ENCODE data around the gene ASH1L.

ASH1L gene

GRCh38 chr1:155322953-155323728, 239.5 kb downstream of the ASH1L start:
- peak overlapping the region; percentile 85 for H3K4me3 ChIP-seq (ENCODE audit: low read length)
- peak; percentile 76 for TF ChIP-seq CTCF (conservative IDR thresholded peaks at IDR 0.05; ENCODE audit: low read depth, low read length)
- DNase-seq (ENCODE audit: low read depth) = peak; percentile 69

- peak overlapping the region; percentile 85 for H3K4me3 ChIP-seq (ENCODE audit: low read length)
- DNase-seq (ENCODE audit: low read depth) = no peak
- TF ChIP-seq CTCF (conservative IDR thresholded peaks at IDR 0.05; ENCODE audit: low read depth, low read length) = no peak
Measured at GRCh38 chr1:155322571-155322952, 240.0 kb downstream of the ASH1L start.

DNA sequence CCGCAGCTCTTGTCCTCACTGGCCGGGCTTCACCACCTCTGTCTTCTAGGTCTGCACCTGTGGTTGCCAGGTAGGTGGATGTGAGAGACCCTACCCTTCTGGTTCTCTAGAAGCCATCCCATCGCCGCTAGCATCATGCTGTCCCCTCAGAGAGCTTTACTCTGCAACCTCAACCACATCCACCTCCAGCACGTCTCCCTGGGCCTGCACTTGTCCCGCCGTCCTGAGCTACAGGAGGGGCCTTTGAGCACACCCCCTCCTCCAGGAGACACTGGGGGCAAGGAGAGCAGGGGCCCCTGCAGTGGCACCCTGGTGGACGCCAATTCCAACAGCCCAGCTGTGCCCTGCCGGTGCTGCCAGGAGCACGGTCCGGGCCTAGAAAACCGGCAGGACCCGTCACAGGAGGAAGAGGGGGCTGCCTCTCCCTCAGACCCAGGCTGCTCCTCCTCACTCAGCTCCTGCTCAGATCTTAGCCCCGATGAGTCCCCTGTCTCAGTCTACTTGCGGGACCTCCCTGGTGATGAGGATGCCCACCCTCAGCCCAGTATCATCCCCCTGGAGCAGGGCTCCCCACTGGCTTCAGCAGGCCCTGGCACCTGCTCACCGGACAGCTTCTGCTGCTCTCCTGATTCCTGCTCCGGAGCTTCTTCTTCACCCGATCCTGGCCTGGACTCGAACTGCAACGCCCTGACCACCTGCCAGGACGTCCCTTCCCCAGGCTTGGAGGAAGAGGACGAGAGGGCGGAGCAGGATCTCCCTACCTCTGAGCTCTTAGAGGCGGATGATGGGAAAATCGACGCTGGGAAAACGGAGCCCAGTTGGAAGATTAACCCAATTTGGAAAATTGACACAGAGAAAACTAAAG, 240.7 kb downstream of the ASH1L start:
- TF ChIP-seq CTCF (conservative IDR thresholded peaks at IDR 0.05; ENCODE audit: low read depth, low read length) = no peak
- peak overlapping the region; percentile 85 for H3K4me3 ChIP-seq (ENCODE audit: low read length)
- no peak for DNase-seq (ENCODE audit: low read depth)

DNA sequence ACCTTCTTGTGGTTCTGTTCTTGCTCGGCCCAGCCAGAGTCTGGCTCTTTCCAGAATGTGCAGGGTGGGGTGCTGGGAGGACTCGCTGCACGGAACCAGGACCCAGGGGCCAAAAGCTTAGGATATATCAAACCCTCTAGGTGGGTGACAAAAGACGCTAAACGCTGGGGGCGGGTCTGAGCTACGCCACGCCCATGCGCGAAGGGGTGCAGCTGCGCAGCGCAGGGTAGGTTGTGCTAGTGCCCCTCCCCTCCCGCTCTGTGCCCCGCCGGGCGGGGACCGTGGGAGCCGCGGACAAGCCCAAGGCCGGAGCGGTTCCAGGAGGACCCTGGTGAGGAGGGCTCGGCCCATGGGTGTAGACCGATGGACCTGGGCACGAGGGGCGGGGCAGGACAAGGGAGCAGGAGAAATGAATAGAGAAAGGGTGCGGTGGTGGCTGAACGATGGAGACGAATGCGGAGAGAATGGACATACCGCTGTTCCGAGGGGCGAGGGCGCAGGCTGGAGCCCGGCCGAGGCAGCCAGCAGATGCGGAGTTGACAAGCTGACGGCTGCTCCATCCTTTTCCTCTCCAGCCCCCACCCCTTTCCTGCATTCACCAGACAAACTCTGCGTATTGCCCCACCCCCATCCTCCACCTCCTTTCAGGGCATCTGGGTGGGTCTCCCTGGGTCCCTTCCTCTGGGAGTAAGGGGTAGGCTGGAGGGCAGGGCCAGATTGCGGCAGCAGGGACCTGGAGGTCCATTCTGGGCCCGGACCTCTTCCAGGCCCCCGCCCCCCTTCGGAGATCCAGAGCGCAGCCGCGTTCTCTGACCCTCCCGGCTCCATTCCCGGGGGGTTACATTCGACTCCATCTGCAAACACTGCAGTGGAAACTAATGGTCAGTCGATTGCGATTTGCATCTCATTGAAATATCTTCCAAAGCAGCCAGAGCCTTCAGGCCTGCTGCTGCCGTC, 241.7 kb downstream of the ASH1L start, which contains the start of gene RUSC1:
TSS of gene RUSC1 (plus strand) at position 234 of the 957 bp plus-strand sequence. CDS start 880 bp downstream, outside the sequence.
- DNase-seq (ENCODE audit: low read depth) = no peak
- no peak for TF ChIP-seq CTCF (conservative IDR thresholded peaks at IDR 0.05; ENCODE audit: low read depth, low read length)

DNA sequence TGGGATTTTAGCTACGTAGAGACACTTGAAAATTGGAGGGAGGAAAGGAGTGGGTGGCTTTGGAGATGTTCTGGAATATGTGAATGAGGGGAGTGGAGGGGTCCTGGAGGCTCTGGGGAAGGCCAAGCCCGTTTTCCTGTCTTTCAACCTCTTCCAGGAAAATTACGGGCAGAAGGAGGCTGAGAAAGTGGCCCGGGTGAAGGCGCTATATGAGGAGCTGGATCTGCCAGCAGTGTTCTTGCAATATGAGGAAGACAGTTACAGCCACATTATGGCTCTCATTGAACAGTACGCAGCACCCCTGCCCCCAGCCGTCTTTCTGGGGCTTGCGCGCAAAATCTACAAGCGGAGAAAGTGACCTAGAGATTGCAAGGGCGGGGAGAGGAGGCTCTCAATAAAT, 242.4 kb downstream of the ASH1L start:
- no peak for DNase-seq (ENCODE audit: low read depth)
- peak overlapping the region; percentile 37 for H3K4me3 ChIP-seq (ENCODE audit: low read length)
- TF ChIP-seq CTCF (conservative IDR thresholded peaks at IDR 0.05; ENCODE audit: low read depth, low read length) = no peak

More for the DNA sequence above, 241.7 kb downstream of the ASH1L start, which contains the start of gene RUSC1:
- H3K4me3 ChIP-seq (ENCODE audit: low read length) = peak within 1 kb of the TSS; percentile 37

DNA sequence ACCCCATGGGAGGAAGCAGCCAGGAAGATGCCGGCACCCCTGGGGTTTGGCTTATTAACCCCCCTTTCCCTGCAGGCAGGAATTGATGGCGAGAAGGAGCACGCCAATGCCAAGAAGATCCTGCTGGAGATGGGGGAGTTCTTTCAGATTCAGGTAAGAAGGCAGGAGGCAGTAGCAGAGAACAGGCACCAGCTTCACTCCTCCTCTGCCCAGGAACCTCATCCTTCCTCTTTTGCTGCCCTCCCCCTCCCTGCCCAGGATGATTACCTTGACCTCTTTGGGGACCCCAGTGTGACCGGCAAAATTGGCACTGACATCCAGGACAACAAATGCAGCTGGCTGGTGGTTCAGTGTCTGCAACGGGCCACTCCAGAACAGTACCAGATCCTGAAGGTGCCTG, 243.1 kb downstream of the ASH1L start:
- H3K4me3 ChIP-seq (ENCODE audit: low read length) = no peak overlapping the region
- TF ChIP-seq CTCF (conservative IDR thresholded peaks at IDR 0.05; ENCODE audit: low read depth, low read length) = no peak
- no peak for DNase-seq (ENCODE audit: low read depth)
